ENCODE data around the gene ASPSCR1. TPM values are rescaled to one million over a fixed set of nuclear protein-coding genes. Genes with fewer than 3 reads are reported as not detected.

ASPSCR1 gene
- total and polyA plus RNA-seq, 3 donors from 2014 or later = 40.5 to 49.7 (median 46.2) TPM

- no peak overlapping the region for H3K4me3 ChIP-seq
- intact Hi-C loops (cut with DNase I; ENCODE audit: low total_unique reads) = no loop called here
- DNase-seq = no peak
- no peaks in the 10 kb centered on the region for H3K27me3 ChIP-seq
- H3K36me3 ChIP-seq (ENCODE audit: low read depth, missing control alignments) = no peaks in the 10 kb centered on the region
- WGBS, 2 donors = 79 to 84% methylated on average over 9 to 12 of the region's 13 CpGs
- no peak overlapping the region for H3K27ac ChIP-seq
- H3K9me3 ChIP-seq = no peaks in the 10 kb centered on the region
- H3K4me1 ChIP-seq = no peaks in the 10 kb centered on the region
- TF ChIP-seq POLR2A (IDR thresholded peaks at IDR 0.05) (no peak), CTCF (IDR thresholded peaks at IDR 0.05) (no peak)
Observed at GRCh38 chr17:81955756-81956544, 21.5 kb upstream of the ASPSCR1 start.

GRCh38 chr17:81956607-81957589, 20.5 kb upstream of the ASPSCR1 start:
- no peak overlapping the region for H3K27ac ChIP-seq
- no peaks in the 10 kb centered on the region for H3K27me3 ChIP-seq
- intact Hi-C loops (cut with DNase I; ENCODE audit: low total_unique reads) = no loop called here
- no peak overlapping the region for H3K4me3 ChIP-seq
- TF ChIP-seq POLR2A (IDR thresholded peaks at IDR 0.05) = no peak
- TF ChIP-seq CTCF (IDR thresholded peaks at IDR 0.05) = no peak
- 80 to 87% methylated on average over 33 to 45 of the region's 45 CpGs for WGBS, 2 donors
- no peak for DNase-seq
- H3K36me3 ChIP-seq (ENCODE audit: low read depth, missing control alignments) = no peaks in the 10 kb centered on the region
- H3K4me1 ChIP-seq = no peaks in the 10 kb centered on the region
- H3K9me3 ChIP-seq = no peaks in the 10 kb centered on the region

GRCh38 chr17:81957691-81958432, 19.6 kb upstream of the ASPSCR1 start:
- Histone ChIP-seq H3K9me3 (no peaks in the 10 kb centered on the region), H3K36me3 (ENCODE audit: low read depth, missing control alignments) (no peaks in the 10 kb centered on the region), H3K4me3 (no peak overlapping the region), H3K4me1 (no peaks in the 10 kb centered on the region), H3K27me3 (no peaks in the 10 kb centered on the region), H3K27ac (no peak overlapping the region)
- intact Hi-C loops (cut with DNase I; ENCODE audit: low total_unique reads) = no loop called here
- DNase-seq = no peak
- TF ChIP-seq CTCF (IDR thresholded peaks at IDR 0.05) = no peak
- TF ChIP-seq POLR2A (IDR thresholded peaks at IDR 0.05) = no peak
- WGBS, 2 donors = 78 to 88% methylated on average over 14 to 19 of the region's 19 CpGs

GRCh38 chr17:81958633-81959342, 18.6 kb upstream of the ASPSCR1 start:
- Histone ChIP-seq H3K27me3 (no peaks in the 10 kb centered on the region), H3K4me1 (no peaks in the 10 kb centered on the region)

More at GRCh38 chr17:81958633-81959342, 18.6 kb upstream of the ASPSCR1 start:
- Histone ChIP-seq H3K4me3 (peak overlapping the region in 1 of 2 donors; percentile 34), H3K27ac (no peak overlapping the region), H3K9me3 (no peaks in the 10 kb centered on the region), H3K36me3 (ENCODE audit: low read depth, missing control alignments) (no peaks in the 10 kb centered on the region)
- DNase-seq = no peak
- no peak for TF ChIP-seq CTCF (IDR thresholded peaks at IDR 0.05)
- TF ChIP-seq POLR2A (IDR thresholded peaks at IDR 0.05) = no peak
- intact Hi-C loops (cut with DNase I; ENCODE audit: low total_unique reads) = no loop called here
- WGBS, 2 donors = 49 to 54% methylated on average over 2 to 15 of the region's 15 CpGs

Data from testis (tissue), 3 donors.